Uterus (tissue), 4 donors: ENCODE data around the gene RAB6A. TPM values are rescaled to one million over a fixed set of nuclear protein-coding genes. Genes with fewer than 3 reads are reported as not detected.
"Not testable (repeated sequence)": the region's sequence is repeated elsewhere in the genome, so short reads cannot be mapped to it uniquely, and the experiment has no call there.

ENCODE experiments used
- DNase-seq, 2 donors: peaks; one replicate each; pipeline ENCODE4 v3.0.0-alpha.2; 2019 to 2020
- H3K27ac ChIP-seq, 2 donors: fragments of 200-600 bp; sonication (generic); 1 replicate in 1 of 2; 2 replicates in 1 of 2; pipeline ENCODE4 v1.5.1; 2016 to 2018
- H3K27me3 ChIP-seq, 2 donors: fragments of 200-600 bp; sonication (generic); one replicate each; pipeline ENCODE4 v1.5.1; 2018 to 2019; ENCODE audit warnings: control low read depth in 1 of 2
- H3K36me3 ChIP-seq, 2 donors: fragments of 200-600 bp; sonication (generic); one replicate each; pipeline ENCODE4 v1.5.1; 2019; ENCODE audit warnings: control low read depth in 1 of 2
- H3K4me1 ChIP-seq, 2 donors: fragments of 200-600 bp; sonication (generic); one replicate each; pipeline ENCODE4 v1.5.1; 2018 to 2019; ENCODE audit warnings: control low read depth in 1 of 2
- H3K4me3 ChIP-seq, 2 donors: fragments of 200-600 bp; sonication (generic); 1 replicate in 1 of 2; 2 replicates in 1 of 2; pipeline ENCODE4 v1.5.1; 2018 to 2019; ENCODE audit warnings: mild to moderate bottlenecking in 1 of 2
- H3K9me3 ChIP-seq, 2 donors: fragments of 200-600 bp; sonication (generic); one replicate each; pipeline ENCODE4 v1.5.1; 2019; ENCODE audit warnings: control low read depth in 1 of 2
- POLR2A ChIP-seq, 2 donors: fragments of 450-650 bp; IDR thresholded peaks; one replicate each; pipeline ENCODE4 v1.6.1; 2016; ENCODE audit warnings: antibody characterized with exemption in 2 of 2, mild to moderate bottlenecking in 1 of 2, moderate library complexity in 1 of 2
- intact Hi-C: fragments of 100-400 bp; cut with DNase I; formaldehyde crosslinking; loops from one replicate; pipeline ENCODE4 v1.15.1; 2023; ENCODE audit warnings: low total_unique reads
- total RNA-seq, 4 donors: library from RNA; depleted of rRNA in 3 of 4; stranded (reverse); fragments of >200 nt in 3 of 4; gene quantifications; one replicate each; pipeline versions ENCODE4 v1.1.0 to v1.2.4, GENCODE V29; 2014 to 2023
- TF ChIP-seq, protein P1 (sequence below), 4 experiments: fragments of 200-600 bp in 2 of 4; fragments of 450-650 bp in 2 of 4; sonication (generic) in 2 of 4; IDR thresholded peaks; one replicate each; pipeline ENCODE4 v1.5.1; 2016 to 2019; ENCODE audit warnings: antibody characterized with exemption in 4 of 4, mild to moderate bottlenecking in 2 of 4, moderate library complexity in 1 of 4
- donor health status: DM: yes; HTN: yes; CAD: no.

The RAB6A gene
- total RNA-seq, 4 donors from 2014 or later: 75.9 to 129 (median 119) TPM

DNA sequence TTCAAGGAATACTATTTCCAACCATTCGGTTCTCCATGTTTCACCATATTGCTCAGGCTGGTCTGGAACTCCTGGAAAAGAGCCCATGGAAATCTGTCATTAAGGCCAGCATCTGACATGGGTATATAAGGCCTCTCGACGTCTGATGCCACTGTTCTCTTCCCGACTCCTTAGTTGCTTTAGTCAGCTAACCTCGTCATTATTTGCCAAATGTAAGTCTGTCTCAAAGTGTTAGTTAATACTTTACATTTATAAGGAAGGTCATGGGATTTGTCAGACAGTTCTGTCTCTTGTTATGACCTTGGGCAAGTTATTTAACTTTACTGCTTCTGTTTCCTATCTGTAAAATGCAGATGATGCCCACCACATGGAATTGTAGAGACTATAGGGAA is 28.4 kb upstream of the RAB6A start:
- no peak for DNase-seq
- no peak for TF ChIP-seq POLR2A (IDR thresholded peaks at IDR 0.05)
- Histone ChIP-seq H3K27ac (peak overlapping the region; percentile 85 to 92), H3K4me3 (no peak overlapping the region), H3K9me3 (no peaks in the 10 kb centered on the region), H3K4me1 (no peaks in the 10 kb centered on the region), H3K27me3 (no peaks in the 10 kb centered on the region), H3K36me3 (no peaks in the 10 kb centered on the region)
- intact Hi-C loops: no loop called here

DNA sequence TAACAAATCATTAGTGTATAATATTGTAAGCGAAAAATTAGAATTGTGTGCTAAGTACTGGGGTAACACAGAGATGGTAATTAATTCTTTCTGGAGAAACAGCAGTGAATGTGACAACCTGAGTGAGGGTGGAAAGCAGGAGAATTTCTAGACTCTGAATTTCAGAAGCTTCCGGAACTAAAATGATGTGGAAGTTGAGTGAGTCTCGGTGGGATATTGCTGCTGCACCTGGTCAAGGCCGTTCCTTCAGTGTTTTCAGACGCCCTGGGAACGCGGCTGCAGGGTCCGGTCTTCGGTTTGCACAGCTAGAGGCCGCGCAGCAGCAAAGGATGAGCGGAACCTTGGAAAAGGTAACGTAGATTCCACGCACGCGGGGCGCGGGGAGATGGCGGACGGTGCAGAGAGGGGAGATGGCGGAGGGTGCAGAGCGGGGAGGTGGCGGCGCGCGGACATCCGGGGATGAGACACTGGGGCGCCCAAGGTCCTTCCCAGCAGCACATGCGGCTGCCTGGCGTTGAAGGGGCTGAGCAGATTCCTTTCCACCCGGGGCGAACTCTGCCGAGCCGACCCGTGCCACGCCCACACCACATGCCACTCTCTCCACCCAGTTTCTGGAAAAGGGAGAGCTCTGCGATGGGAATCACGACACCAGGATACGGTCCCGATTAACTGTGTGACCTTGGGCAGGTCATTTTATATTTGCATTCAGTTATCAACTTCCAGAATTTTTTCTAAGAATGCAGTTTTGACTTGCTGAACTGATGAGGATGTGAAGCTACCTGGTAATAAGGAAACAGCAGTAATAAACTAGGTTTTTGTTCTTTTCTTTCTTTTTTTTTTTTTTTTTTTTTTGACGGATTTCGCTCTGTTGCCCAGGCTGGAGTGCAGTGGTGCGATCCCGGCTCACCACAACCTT is 27.0 kb upstream of the RAB6A start, which contains the start of gene MRPL48:
MRPL48 (plus strand) TSS at position 232 of the 916 bp plus-strand sequence; CDS start at position 330, 98 bp downstream.
- peak within 1 kb of the TSS; percentile 73 to 95 for H3K4me3 ChIP-seq
- peak within 1 kb of the TSS; percentile 85 to 92 for H3K27ac ChIP-seq
- intact Hi-C loops: no loop called here
- H3K9me3 ChIP-seq: no peaks in the 10 kb centered on the region
- H3K36me3 ChIP-seq: no peaks in the 10 kb centered on the region
- peak; percentile 86 to 87 for DNase-seq
- no peaks in the 10 kb centered on the region for H3K27me3 ChIP-seq
- no peaks in the 10 kb centered on the region for H3K4me1 ChIP-seq
- TF ChIP-seq, protein P1, sequence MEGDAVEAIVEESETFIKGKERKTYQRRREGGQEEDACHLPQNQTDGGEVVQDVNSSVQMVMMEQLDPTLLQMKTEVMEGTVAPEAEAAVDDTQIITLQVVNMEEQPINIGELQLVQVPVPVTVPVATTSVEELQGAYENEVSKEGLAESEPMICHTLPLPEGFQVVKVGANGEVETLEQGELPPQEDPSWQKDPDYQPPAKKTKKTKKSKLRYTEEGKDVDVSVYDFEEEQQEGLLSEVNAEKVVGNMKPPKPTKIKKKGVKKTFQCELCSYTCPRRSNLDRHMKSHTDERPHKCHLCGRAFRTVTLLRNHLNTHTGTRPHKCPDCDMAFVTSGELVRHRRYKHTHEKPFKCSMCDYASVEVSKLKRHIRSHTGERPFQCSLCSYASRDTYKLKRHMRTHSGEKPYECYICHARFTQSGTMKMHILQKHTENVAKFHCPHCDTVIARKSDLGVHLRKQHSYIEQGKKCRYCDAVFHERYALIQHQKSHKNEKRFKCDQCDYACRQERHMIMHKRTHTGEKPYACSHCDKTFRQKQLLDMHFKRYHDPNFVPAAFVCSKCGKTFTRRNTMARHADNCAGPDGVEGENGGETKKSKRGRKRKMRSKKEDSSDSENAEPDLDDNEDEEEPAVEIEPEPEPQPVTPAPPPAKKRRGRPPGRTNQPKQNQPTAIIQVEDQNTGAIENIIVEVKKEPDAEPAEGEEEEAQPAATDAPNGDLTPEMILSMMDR (IDR thresholded peaks at IDR 0.05): peak in 2 of 4 experiments; percentile 6 to 9
- TF ChIP-seq POLR2A (IDR thresholded peaks at IDR 0.05): peak; percentile 22 to 30

DNA sequence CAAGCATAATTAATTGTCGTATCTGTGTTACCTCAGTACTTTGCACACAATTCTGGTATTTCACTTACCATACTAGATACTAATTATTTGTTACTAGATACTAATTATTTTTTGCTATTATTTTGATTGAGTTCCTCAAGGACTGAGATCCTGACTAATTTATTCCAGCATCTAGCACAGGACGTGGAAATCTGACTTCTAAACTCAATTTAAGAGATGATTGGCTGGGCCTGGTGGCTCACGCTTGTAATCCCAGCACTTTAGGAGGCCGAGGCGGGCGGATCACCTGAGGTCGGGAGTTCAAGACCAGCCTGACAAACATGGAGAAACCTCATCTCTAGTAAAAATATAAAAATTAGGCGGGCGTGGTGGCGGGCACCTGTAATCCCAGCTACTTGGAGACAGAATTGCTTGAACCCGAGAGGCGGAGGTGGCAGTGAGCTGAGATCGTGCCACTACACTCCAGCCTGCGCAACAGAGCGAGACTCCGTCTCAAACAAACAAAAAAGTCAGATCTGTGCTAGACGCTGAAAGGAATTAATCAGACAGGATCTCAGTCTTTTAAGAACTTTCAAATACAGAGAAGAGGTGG is 26.3 kb upstream of the RAB6A start:
- H3K4me1 ChIP-seq: no peaks in the 10 kb centered on the region
- no peaks in the 10 kb centered on the region for H3K9me3 ChIP-seq
- no peaks in the 10 kb centered on the region for H3K36me3 ChIP-seq
- no peaks in the 10 kb centered on the region for H3K27me3 ChIP-seq
- no peak for DNase-seq
- intact Hi-C loops: no loop called here
- no peak for TF ChIP-seq POLR2A (IDR thresholded peaks at IDR 0.05)
- TF ChIP-seq, protein P1 (IDR thresholded peaks at IDR 0.05): no peak
- peak overlapping the region; percentile 73 to 95 for H3K4me3 ChIP-seq
- H3K27ac ChIP-seq: peak overlapping the region; percentile 85 to 92

DNA sequence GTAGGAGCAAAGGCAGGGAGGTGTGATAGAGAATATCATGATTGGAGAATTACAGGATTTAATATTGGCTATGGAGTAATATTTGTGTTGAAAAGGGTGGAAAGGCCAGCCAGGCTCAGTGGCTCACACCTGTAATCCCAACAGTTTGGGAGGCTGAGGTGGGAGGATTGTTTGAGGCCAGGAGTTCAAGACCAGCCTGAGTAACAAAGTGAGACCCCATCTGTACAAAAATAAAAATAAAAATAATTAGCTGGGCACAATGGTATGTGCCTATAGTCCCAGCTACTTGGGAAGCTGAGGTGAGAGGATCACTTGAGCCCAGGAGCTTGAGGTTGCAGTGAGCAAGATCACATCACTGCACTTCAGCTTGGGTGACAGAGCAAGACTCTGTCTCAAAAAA is 24.6 kb upstream of the RAB6A start:
- DNase-seq, H3K9me3 ChIP-seq, H3K4me1 ChIP-seq, H3K4me3 ChIP-seq, H3K27me3 ChIP-seq, H3K36me3 ChIP-seq, intact Hi-C loops, H3K27ac ChIP-seq: not testable (repeated sequence)

DNA sequence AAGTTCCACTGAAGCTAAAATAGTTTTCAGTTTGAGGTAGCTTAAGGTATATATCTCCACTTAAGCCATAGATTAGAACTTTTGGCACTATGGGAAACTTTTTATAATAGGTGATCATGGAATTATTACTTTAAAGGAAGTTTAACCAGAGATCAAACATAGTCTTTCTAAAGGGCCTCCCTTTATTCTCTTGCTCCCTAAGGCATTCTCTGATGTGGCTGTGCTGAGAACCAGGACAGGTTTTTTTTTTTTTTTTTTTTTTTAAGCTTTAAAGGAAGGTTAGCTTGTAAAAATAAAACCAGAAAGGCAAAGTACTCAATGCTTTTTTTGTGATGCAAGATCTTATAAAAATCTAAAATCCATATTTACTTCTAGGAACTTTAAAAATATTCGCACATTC is 23.9 kb upstream of the RAB6A start:
- DNase-seq: no peak
- Histone ChIP-seq H3K27me3 (no peaks in the 10 kb centered on the region), H3K4me3 (no peak overlapping the region), H3K36me3 (no peaks in the 10 kb centered on the region), H3K4me1 (no peaks in the 10 kb centered on the region), H3K9me3 (no peaks in the 10 kb centered on the region), H3K27ac (no peak overlapping the region)
- TF ChIP-seq, protein P1 (IDR thresholded peaks at IDR 0.05): no peak
- no peak for TF ChIP-seq POLR2A (IDR thresholded peaks at IDR 0.05)
- intact Hi-C loops: no loop called here

DNA sequence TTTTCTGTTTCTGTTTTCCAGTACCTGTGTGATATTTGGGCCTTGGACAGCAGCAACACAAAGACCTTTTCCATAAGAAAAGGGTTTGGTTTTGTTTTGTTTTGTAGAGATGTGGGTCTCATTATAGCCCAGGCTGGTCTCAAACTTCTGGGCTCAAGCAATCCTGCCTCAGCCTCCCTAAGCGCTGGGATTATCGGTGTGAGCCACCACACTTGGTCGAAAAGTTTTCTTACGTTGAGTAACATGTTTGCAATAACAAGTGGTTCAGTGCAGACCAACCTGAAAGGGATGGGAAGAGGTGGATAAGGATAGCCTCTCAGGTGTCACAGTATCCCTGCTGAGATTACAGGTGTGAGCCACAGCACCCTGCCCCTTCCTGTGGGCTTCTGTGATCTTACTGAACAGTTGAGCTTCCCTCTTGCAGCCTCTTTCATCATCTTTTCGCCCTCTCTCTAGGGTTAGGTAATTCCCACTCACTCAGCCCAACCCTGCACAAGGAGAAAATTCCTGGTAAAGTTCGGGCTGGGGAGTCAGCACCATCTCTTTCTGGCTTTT is 23.3 kb upstream of the RAB6A start:
- TF ChIP-seq POLR2A (IDR thresholded peaks at IDR 0.05): no peak
- TF ChIP-seq, protein P1 (IDR thresholded peaks at IDR 0.05): no peak
- DNase-seq: no peak
- Histone ChIP-seq H3K4me1 (no peaks in the 10 kb centered on the region), H3K36me3 (no peaks in the 10 kb centered on the region), H3K4me3 (no peak overlapping the region), H3K27me3 (no peaks in the 10 kb centered on the region), H3K9me3 (no peaks in the 10 kb centered on the region), H3K27ac (no peak overlapping the region)
- intact Hi-C loops: no loop called here
